ENCODE measurements around the gene MLXIPL. TPM values are rescaled to one million over a fixed set of nuclear protein-coding genes. Genes with fewer than 3 reads are reported as not detected.
"Not testable (repeated sequence)": the region's sequence is repeated elsewhere in the genome, so short reads cannot be mapped to it uniquely, and the experiment has no call there.

MLXIPL gene
- total RNA-seq, 2 experiments from 2014 or later = not detected

DNA sequence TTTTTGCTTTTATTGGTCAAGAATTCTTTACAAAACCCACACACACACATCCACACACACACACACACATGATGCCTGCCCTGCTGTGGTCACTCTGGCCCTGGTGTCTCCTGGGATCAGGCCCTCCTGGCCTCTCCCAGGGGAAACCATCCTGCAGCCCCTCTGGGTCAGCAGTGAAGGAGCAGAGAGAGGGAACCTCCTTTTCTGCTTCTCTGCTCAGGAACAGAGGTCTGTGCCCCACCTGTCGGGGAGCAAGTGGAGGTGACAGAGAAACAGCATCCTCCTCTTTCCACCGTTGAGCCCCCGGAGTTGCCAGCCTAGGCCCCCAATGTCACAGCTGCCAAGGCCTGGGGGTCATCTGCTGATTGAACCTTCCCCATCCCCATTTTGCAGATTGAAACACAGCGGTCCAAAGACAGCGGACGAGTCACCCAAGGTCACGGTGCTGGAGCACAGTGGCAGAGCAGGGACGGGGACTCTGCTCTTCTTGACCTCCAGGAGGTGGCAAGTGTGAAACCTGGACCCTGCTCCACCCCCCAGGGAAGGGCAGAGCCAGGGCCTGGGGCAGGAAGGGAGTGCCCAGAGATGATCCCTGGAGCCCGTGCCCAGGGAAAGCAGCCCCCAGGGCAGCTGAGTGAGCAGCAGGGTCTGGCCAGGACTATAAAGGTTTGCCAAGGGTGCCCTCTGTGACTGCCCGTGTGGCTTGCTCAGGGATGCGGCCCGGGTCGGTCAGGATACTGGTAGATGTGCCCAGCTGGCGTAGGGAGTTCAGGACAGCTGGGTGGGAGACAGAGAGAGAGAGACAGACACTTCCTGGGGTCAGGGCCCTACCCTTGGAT lies 30.9 kb downstream of the MLXIPL start:
- ATAC-seq (no peak), DNase-seq (no peak)
- H3K4me1 Mint-ChIP-seq (ENCODE audit: low read depth) = no peaks in the 10 kb centered on the region
- H3K27me3 Mint-ChIP-seq = peaks cover 8% of the 10 kb centered on the region
- ChIA-PET CTCF (interaction anchor here (3.5 kb wide), 1 partner anchor 13 kb away, joined by 15 read pairs; no protein-coding TSS in a partner anchor), POLR2A (interaction anchor here (1.0 kb wide), 1 partner anchor 600 kb away, joined by 3 read pairs; no protein-coding TSS in a partner anchor)
- no peak for TF ChIP-seq CTCF (IDR thresholded peaks at IDR 0.05)
- no peaks in the 10 kb centered on the region for H3K9me3 Mint-ChIP-seq
- no peak overlapping the region for H3K4me3 Mint-ChIP-seq
- no peak overlapping the region for H3K27ac Mint-ChIP-seq
- intact Hi-C loops (cut with micrococcal nuclease) = no loop called here
- H3K36me3 Mint-ChIP-seq (ENCODE audit: low read depth) = no peaks in the 10 kb centered on the region

GRCh38 chr7:73586911-73587310 lies 37.4 kb downstream of the MLXIPL start:
- no peaks in the 10 kb centered on the region for H3K9me3 Mint-ChIP-seq
- H3K4me1 Mint-ChIP-seq (ENCODE audit: low read depth) = peaks cover 6% of the 10 kb centered on the region
- ATAC-seq (no peak), DNase-seq (no peak)
- no peaks in the 10 kb centered on the region for H3K36me3 Mint-ChIP-seq (ENCODE audit: low read depth)
- no peak overlapping the region for H3K27ac Mint-ChIP-seq
- ChIA-PET POLR2A (interaction anchor here (1.0 to 1.6 kb wide), 4 partner anchors 9 to 65 kb away, joined by 3 to 5 read pairs (median 4); partner anchors contain the start of gene BAZ1B), CTCF (interaction anchor here (1.5 to 2.0 kb wide), 2 partner anchors 20 to 147 kb away, joined by 4 to 14 read pairs; no protein-coding TSS in a partner anchor)
- no peak overlapping the region for H3K4me3 Mint-ChIP-seq
- no peak for TF ChIP-seq CTCF (IDR thresholded peaks at IDR 0.05)
- no peaks in the 10 kb centered on the region for H3K27me3 Mint-ChIP-seq
- intact Hi-C loops (cut with micrococcal nuclease) = no loop called here

- no peak for DNase-seq
- TF ChIP-seq CTCF (IDR thresholded peaks at IDR 0.05) = no peak
- ChIA-PET CTCF (interaction anchor here (0.6 to 1.9 kb wide), 3 partner anchors 21 to 140 kb away, joined by 4 to 8 read pairs (median 5); no protein-coding TSS in a partner anchor), POLR2A (interaction anchor here (0.9 kb wide), 1 partner anchor 116 kb away, joined by 3 read pairs; no protein-coding TSS in a partner anchor)
- H3K9me3 Mint-ChIP-seq = no peaks in the 10 kb centered on the region
- peaks cover 9% of the 10 kb centered on the region for H3K4me1 Mint-ChIP-seq (ENCODE audit: low read depth)
- no peak overlapping the region for H3K4me3 Mint-ChIP-seq
- ATAC-seq = no peak
- intact Hi-C loops (cut with micrococcal nuclease) = no loop called here
- H3K27me3 Mint-ChIP-seq = no peaks in the 10 kb centered on the region
- H3K36me3 Mint-ChIP-seq (ENCODE audit: low read depth) = no peaks in the 10 kb centered on the region
- no peak overlapping the region for H3K27ac Mint-ChIP-seq
Measured at GRCh38 chr7:73585196-73585595, 39.1 kb downstream of the MLXIPL start.

DNA sequence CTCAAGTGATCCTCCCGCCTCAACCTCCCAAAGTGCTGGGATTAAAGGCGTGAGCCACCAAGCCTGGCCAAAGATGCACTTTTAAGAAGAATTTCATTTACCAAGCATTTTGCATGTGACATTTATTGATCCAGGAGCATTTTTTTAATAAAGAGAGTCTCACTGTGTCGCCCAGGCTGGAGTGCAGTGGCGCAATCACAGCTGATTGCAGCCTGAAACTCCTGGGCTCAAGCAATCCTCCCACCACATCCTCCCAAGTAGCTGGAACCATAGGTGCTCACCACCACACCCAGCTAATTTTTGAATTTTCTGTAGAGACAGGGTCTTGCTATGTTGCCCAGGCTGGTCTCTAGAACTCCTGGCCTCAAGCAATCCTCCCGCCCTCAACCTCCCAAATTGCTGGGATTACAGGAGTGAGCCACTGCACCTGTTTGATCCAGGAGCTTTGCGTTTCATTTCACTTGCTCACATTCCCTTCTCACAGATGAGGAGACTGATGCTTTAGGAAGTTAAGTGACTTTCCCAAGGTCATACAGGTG lies 41.6 kb downstream of the MLXIPL start:
- DNase-seq (no peak), ATAC-seq (no peak)
- Mint-ChIP-seq H3K4me1 (ENCODE audit: low read depth) (peaks cover 13% of the 10 kb centered on the region), H3K4me3 (no peak overlapping the region), H3K27ac (no peak overlapping the region), H3K9me3 (no peaks in the 10 kb centered on the region), H3K27me3 (no peaks in the 10 kb centered on the region), H3K36me3 (ENCODE audit: low read depth) (peaks cover 4% of the 10 kb centered on the region)
- ChIA-PET POLR2A (interaction anchor here (0.5 to 1.3 kb wide), 2 partner anchors 61 to 67 kb away, joined by 3 to 4 read pairs; partner anchors contain the start of gene BAZ1B), CTCF (interaction anchor here (1.4 to 1.5 kb wide), 3 partner anchors 17 to 152 kb away, joined by 3 to 6 read pairs (median 3); no protein-coding TSS in a partner anchor)
- intact Hi-C loops (cut with micrococcal nuclease) = no loop called here
- TF ChIP-seq CTCF (IDR thresholded peaks at IDR 0.05) = no peak

- H3K27me3 Mint-ChIP-seq; POLR2A ChIA-PET; H3K4me3 Mint-ChIP-seq; H3K9me3 Mint-ChIP-seq; H3K27ac Mint-ChIP-seq; H3K36me3 Mint-ChIP-seq (ENCODE audit: low read depth); intact Hi-C loops (cut with micrococcal nuclease); DNase-seq; ATAC-seq: not testable (repeated sequence)
- H3K4me1 Mint-ChIP-seq (ENCODE audit: low read depth) = peaks cover 21% of the 10 kb centered on the region
- CTCF ChIA-PET = interaction anchor here (1.4 kb wide), 1 partner anchor 154 kb away, joined by 4 read pairs; no protein-coding TSS in a partner anchor
Measured at GRCh38 chr7:73581006-73581405, 43.3 kb downstream of the MLXIPL start.

Data from activated CD8-positive, alpha-beta T cell treated with anti-CD3 and anti-CD28 coated beads for 36 hours (primary cell).